Activated B cell treated with CpG ODN at 0.5 μM for 24 hours (primary cell): ENCODE results near the gene ARMCX5. TPM values are rescaled to one million over a fixed set of nuclear protein-coding genes. Genes with fewer than 3 reads are reported as not detected.

Experiments used
- total RNA-seq: library from RNA; stranded (reverse); gene quantifications from 2 replicates; pipeline ENCODE4 v1.2.3, GENCODE V29; 2022

The ARMCX5 gene
- total RNA-seq, 1 donor from 2014 or later = 12.4 TPM

Other genes with a start within 250 kb of the ARMCX5 start
- not detected in 2 replicates for gene NXF2B, start 159.5 kb upstream of the ARMCX5 start, total RNA-seq
- not detected in 2 replicates for gene TCP11X2, start 127.7 kb upstream of the ARMCX5 start, total RNA-seq
- not detected in 2 replicates for gene TMSB15A, start 82.8 kb upstream of the ARMCX5 start, total RNA-seq
- 4.6 and 5.9 TPM in 2 replicates for gene GPRASP1, start 52.0 kb downstream of the ARMCX5 start, total RNA-seq
- 0.16 and 0.34 TPM in 2 replicates for gene GPRASP2, start 112.9 kb downstream of the ARMCX5 start, total RNA-seq
- gene GPRASP3, start 121.2 kb downstream of the ARMCX5 start, total RNA-seq = 1.3 TPM in 2 replicates